HG03280 (cell line): ENCODE results near the gene SOX13.
"Not testable (repeated sequence)": the region's sequence is repeated elsewhere in the genome, so short reads cannot be mapped to it uniquely, and the experiment has no call there.

Experiments used
- ATAC-seq: cut with Tn5 transposase; IDR thresholded peaks from one replicate; pipeline ENCODE4 v1.9.1; 2021; ENCODE audit warnings: mild to moderate bottlenecking, moderate library complexity; ENCODE audit not compliant: unreplicated experiment

SOX13 gene

DNA sequence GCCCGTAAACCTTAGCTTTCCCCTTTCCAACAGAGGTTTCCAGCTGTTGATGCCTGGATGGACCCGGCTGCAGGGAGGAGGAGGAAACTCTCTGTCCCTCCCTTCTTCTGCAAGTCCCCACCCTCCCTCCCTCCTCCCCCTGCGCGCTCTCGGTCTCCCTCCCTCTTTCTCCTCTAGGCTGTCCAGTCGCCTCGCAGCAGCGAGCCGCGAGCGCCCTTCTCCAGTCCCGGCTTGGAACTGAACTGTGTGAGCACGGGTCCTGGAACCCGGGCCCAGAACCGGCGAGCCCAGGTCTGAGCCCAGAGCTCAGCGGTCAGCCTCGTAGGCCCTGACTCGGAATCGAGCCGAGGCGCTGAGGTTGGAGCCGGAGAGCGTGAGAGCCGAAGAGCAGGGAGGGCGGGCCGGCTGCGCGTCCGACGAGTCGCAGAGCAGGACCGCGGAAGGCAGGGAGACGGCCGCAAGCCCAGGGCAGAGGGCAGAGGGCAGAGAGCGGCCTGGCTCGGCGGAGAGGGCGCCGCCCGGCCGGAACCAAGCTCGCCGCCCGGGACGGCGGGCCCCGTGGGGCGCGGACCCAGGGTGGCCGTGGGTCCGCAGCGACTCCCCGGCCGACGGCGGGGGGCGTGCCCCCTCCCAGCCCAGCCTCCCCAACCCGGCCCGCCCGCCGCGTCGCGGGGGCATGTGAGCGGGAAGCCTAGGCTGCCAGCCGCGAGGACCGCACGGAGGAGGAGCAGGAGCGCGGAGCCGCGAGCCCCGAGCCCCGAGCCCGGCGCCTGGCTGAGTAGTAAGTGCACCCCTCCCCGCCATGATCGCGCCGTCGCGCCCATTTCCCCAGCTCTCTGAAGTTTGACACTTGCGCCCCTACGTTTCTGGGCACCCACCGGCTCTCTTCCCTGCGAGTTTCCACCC lies at the start of gene SOX13:
SOX13 (plus strand) TSS at position 185 of the 906 bp plus-strand sequence. CDS start 39,801 bp downstream, outside the sequence.
- ATAC-seq: no peak

GRCh38 chr1:204025917-204026707 lies 46.8 kb upstream of the SOX13 start:
- ATAC-seq: no peak

DNA sequence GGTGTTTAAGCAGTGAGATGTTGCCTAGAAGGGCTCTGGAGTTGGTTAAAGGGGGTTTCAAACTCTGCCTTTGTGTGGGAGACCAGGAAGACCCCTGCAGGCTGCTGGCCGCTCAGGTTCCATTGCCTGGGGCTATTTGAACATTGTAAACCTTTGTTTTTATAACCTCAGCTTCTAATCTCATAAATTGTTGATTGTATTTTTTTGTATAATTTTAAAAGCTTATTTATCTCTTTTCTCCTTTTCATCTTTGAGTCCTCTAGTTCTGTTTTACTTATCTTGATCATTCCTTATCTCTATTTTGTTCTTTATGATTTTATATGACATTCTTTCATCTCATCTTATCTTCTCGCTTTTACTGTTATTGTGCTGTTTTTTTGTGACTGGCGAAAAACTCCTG lies 45.5 kb upstream of the SOX13 start:
- no peak for ATAC-seq

- no peak for ATAC-seq
These were observed 43.9 kb upstream of the SOX13 start for GRCh38 chr1:204029016-204029415.

- ATAC-seq: no peak
These were observed 41.7 kb upstream of the SOX13 start for GRCh38 chr1:204031098-204031710.

DNA sequence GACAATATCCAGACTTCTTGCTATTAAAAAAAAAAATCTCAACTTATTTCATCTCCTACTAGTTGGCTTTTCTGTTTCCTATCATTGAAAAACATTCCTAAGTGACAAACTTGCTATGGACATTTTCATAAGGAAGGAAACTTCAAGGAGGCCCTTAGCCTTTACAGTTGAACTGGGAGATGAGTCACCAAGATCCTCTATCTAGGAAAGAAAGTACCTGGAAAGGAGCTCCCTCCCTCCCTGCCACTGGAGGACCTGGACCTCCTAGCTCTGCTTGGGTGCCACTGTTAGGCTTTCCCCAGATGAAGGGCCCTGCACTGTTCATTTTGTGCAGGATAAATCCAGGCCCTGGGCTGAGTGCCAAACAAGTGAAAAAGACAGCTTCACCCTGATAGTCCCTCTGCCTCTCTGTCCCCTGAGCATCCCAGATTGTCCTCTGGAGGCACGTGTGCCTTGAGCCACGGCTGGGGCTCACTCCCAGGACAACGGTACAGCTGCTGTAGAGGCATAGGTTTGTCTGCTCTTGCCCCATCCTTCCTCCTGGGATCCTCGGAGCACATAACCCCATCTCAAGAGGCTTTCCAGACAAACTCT lies 40.2 kb upstream of the SOX13 start:
- ATAC-seq: no peak

GRCh38 chr1:204033306-204033705 lies 39.6 kb upstream of the SOX13 start:
- no peak for ATAC-seq

- ATAC-seq: no peak
These were observed 35.8 kb upstream of the SOX13 start for GRCh38 chr1:204036882-204037655.

DNA sequence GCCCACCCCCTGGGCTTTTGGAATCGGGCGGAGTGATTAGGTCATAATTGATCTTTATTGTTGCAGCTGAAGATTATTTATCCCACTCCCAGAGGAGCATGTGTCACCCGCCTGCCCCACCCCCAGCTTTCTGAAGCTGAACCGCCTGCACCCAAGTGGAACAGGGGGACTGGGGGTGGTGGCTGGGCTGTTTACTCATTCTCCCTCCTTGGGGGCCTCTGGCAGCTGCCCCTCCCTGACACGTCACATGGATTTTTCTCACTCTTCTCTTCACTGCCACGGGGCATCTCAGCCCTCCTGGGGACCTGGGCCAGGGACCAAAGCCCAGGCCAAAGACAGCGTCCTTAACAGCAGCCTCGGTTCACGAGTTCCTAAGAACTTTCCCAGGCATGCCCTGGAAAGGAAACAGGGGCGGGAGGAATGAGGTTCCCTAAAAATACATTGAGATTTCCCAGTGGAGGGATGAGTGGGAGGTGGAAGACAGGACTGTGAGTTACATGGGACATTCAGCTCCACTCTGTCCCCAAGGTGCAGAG lies 31.6 kb upstream of the SOX13 start:
- ATAC-seq: no peak

GRCh38 chr1:204041803-204042505 lies 31.0 kb upstream of the SOX13 start:
- no peak for ATAC-seq

GRCh38 chr1:204042516-204042915 lies 30.4 kb upstream of the SOX13 start:
- ATAC-seq: no peak

DNA sequence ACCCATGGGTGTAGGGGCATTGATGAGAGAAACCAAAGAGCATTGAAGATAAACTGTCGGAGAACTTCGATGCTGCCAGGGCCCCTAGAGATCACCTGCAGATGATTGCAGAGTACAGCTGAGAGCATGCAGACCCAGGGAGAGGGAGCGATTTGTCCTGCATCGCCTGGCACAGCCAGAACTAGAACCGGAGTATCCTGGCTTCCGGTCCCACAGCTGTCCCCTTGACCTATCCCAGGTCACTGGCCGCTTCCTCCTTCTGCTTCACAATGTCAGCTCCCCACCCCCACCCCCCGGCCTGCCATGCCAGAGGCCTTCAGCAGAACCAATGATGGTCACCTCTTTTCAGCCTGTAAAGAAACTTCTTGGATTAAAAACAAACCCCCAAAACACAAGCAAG lies 29.2 kb upstream of the SOX13 start:
- ATAC-seq: no peak

DNA sequence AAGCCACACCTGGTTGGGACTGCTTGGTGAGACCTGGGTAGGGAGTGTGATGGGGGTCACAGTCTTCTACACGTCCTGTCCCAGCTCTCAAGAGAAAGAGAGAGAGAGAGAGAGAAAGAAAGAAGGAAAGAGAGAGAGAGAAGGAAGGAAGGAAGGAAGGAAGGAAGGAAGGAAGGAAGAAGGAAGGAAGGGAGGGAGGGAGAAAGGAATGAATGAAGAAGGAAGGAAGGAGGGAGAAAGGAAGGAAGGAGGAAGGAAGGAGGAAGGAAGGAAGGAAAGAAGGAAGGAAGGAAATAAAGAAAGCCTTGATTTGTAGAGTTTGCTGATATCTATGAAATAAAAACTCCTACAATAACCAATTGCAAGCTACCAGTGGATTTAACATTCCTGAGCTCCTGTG lies 28.5 kb upstream of the SOX13 start:
- ATAC-seq: no peak

- no peak for ATAC-seq
These were observed 27.5 kb upstream of the SOX13 start for GRCh38 chr1:204045430-204045829.

DNA sequence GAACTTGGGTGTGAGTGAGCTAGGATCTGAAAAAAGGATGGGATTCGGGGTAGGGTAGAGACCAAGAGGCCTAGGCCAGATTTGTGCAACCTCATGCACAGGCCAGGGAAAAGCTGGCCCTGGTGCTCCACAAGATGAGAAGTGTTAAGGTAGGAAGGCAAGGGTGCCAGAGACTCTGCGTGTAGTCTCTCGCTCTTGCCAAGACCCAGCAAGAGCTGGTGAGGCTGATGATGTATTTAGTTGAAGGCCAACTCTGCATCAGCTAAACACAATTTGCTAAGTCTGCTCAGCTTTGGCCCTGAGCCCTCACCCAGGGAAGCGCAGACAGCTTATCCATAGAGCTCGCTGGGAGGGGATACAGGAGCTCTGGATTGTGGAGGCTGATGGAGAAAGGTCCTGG lies 26.6 kb upstream of the SOX13 start:
- ATAC-seq: no peak

DNA sequence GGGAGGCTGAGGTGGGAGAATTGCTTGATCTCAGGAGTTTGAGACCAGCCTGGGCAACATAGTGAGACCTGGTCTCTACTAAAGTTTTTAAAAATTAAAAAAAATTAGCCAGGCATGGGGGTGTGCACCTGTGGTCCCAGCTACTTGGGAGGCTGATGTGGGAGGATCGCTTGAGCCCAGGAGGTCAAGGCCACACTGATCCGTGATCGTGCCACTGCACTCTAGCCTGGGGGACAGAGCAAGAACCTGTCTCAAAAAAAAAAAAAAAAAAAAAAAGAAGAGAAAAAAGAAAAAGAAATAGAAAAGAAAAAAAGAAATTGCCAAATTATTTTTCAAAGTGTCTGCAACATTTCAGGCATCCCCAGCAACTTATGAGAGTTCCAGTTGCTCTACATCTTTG lies 24.1 kb upstream of the SOX13 start:
- not testable (repeated sequence) for ATAC-seq

GRCh38 chr1:204051258-204051657 lies 21.7 kb upstream of the SOX13 start:
- ATAC-seq: no peak

- no peak for ATAC-seq
These were observed 21.2 kb upstream of the SOX13 start for GRCh38 chr1:204051718-204052117.

GRCh38 chr1:204053893-204054292 lies 19.0 kb upstream of the SOX13 start:
- no peak for ATAC-seq
